Sigmoid colon (tissue), 7 donors: ENCODE results near the gene TTC31. TPM values are rescaled to one million over a fixed set of nuclear protein-coding genes. Genes with fewer than 3 reads are reported as not detected.

Experiments
- DNase-seq: peaks from one replicate; pipeline ENCODE4 v3.0.0-alpha.2; 2019
- H3K27ac ChIP-seq, 4 donors: fragments of 200-600 bp; sonication (generic); one replicate each; pipeline ENCODE4 v1.5.1; 2016 to 2019; ENCODE audit warnings: mild to moderate bottlenecking in 1 of 4
- H3K27me3 ChIP-seq, 3 donors: fragments of 200-600 bp; sonication (generic); one replicate each; pipeline ENCODE4 v1.5.1; 2019; ENCODE audit warnings: mild to moderate bottlenecking in 1 of 3
- H3K36me3 ChIP-seq, 4 donors: fragments of 200-600 bp; sonication (generic); one replicate each; pipeline ENCODE4 v1.5.1; 2016 to 2019
- H3K4me1 ChIP-seq, 4 donors: fragments of 200-600 bp; sonication (generic); one replicate each; pipeline ENCODE4 v1.5.1; 2017 to 2019
- H3K4me3 ChIP-seq, 4 donors: fragments of 200-600 bp; sonication (generic); one replicate each; pipeline ENCODE4 v1.5.1; 2017 to 2019; ENCODE audit warnings: mild to moderate bottlenecking in 2 of 4, moderate library complexity in 1 of 4
- H3K9me3 ChIP-seq, 4 donors: fragments of 200-600 bp in 3 of 4; sonication (generic) in 3 of 4; one replicate each; pipeline versions ENCODE4 v1.5.1 to v1.6.1; 2013 to 2019
- CTCF ChIP-seq, 4 experiments: fragments of 450-650 bp in 3 of 4; fragments of 200-600 bp in 1 of 4; IDR thresholded peaks; one replicate each; pipeline ENCODE4 v1.5.1; 2016 to 2019; ENCODE audit warnings: antibody characterized with exemption in 4 of 4, mild to moderate bottlenecking in 3 of 4, moderate library complexity in 2 of 4
- EP300 ChIP-seq, 4 donors: sonication (generic); formaldehyde crosslinking; IDR thresholded peaks; one replicate each; pipeline ENCODE4 v1.6.1; 2017; ENCODE audit warnings: antibody characterized with exemption in 4 of 4
- POLR2A ChIP-seq, 2 donors: fragments of 450-650 bp; IDR thresholded peaks; one replicate each; pipeline ENCODE4 v1.6.1; 2016; ENCODE audit warnings: antibody characterized with exemption in 2 of 2, mild to moderate bottlenecking in 2 of 2, moderate library complexity in 2 of 2
- POLR2AphosphoS5 ChIP-seq, 4 donors: sonication (generic); formaldehyde crosslinking; IDR thresholded peaks; one replicate each; pipeline ENCODE4 v1.6.1; 2017; ENCODE audit warnings: antibody characterized with exemption in 4 of 4
- WGBS, 2 donors: extraction: QIAGEN DNeasy Blood & Tissue Kit; methylation state at CpG; one replicate each; pipeline ENCODE4 v1.1.7; 2013; 5-methylcytosine and 5-hydroxymethylcytosine counted together
- intact Hi-C: fragments of 100-400 bp; cut with DNase I; formaldehyde crosslinking; loops from one replicate; pipeline ENCODE4 v1.15.1; 2023
- polyA plus RNA-seq, 3 donors: library from polyadenylated mRNA; stranded (reverse); fragments of 200-250 nt; gene quantifications; one replicate each; pipeline ENCODE4 v1.2.3, GENCODE V29; 2013
- total RNA-seq, 4 donors: library from RNA; depleted of rRNA; stranded (reverse); fragments of >200 nt; gene quantifications; one replicate each; pipeline ENCODE4 v1.1.0, GENCODE V29; 2016
- donor health status: healthy with polysubstance abuse.
- donor health status: Bipolar disorder and iron deficiency.
- donor health status: healthy.

The TTC31 gene
- total and polyA plus RNA-seq, 7 donors = 12.7 to 29.6 (median 22.4) TPM

GRCh38 chr2:74488643-74489481 is 6.0 kb downstream of the TTC31 start:
- DNase-seq = no peak
- Histone ChIP-seq H3K4me1 (peaks cover 0 to 8% (median 5%) of the 10 kb centered on the region in 4 donors), H3K4me3 (no peak overlapping the region), H3K27ac (no peak overlapping the region), H3K9me3 (no peaks in the 10 kb centered on the region), H3K36me3 (peaks cover 0 to 88% (median 46%) of the 10 kb centered on the region in 4 donors), H3K27me3 (no peaks in the 10 kb centered on the region)
- no peak for TF ChIP-seq CTCF (IDR thresholded peaks at IDR 0.05)
- no peak for TF ChIP-seq EP300 (IDR thresholded peaks at IDR 0.05)
- TF ChIP-seq POLR2AphosphoS5 (IDR thresholded peaks at IDR 0.05) = no peak
- no peak for TF ChIP-seq POLR2A (IDR thresholded peaks at IDR 0.05)
- intact Hi-C loops = no loop called here
- 94 to 96% methylated on average over 9 of the region's 9 CpGs for WGBS, 2 donors

- Histone ChIP-seq H3K4me1 (no peaks in the 10 kb centered on the region), H3K36me3 (peaks cover 0 to 94% (median 46%) of the 10 kb centered on the region in 4 donors), H3K9me3 (no peaks in the 10 kb centered on the region), H3K27me3 (no peaks in the 10 kb centered on the region), H3K4me3 (no peak overlapping the region), H3K27ac (no peak overlapping the region)
- DNase-seq = no peak
- no peak for TF ChIP-seq POLR2A (IDR thresholded peaks at IDR 0.05)
- no peak for TF ChIP-seq EP300 (IDR thresholded peaks at IDR 0.05)
- no peak for TF ChIP-seq POLR2AphosphoS5 (IDR thresholded peaks at IDR 0.05)
- TF ChIP-seq CTCF (IDR thresholded peaks at IDR 0.05) = no peak
- intact Hi-C loops = no loop called here
- 95 to 97% methylated on average over 9 of the region's 9 CpGs for WGBS, 2 donors
These were observed 7.0 kb downstream of the TTC31 start for GRCh38 chr2:74489906-74490305.

GRCh38 chr2:74491648-74492544 is 9.0 kb downstream of the TTC31 start:
- 92 to 95% methylated on average over 12 of the region's 12 CpGs for WGBS, 2 donors
- peaks cover 0 to 74% (median 43%) of the 10 kb centered on the region in 4 donors for H3K36me3 ChIP-seq
- intact Hi-C loops = no loop called here

GRCh38 chr2:74493546-74493945 is 10.7 kb downstream of the TTC31 start:
- H3K27me3 ChIP-seq = peaks cover 8 to 20% (median 14%) of the 10 kb centered on the region in 3 donors
- DNase-seq = no peak
- H3K36me3 ChIP-seq = peaks cover 0 to 59% (median 37%) of the 10 kb centered on the region in 4 donors
- intact Hi-C loops = no loop called here
- TF ChIP-seq CTCF (IDR thresholded peaks at IDR 0.05) = no peak
- TF ChIP-seq POLR2AphosphoS5 (IDR thresholded peaks at IDR 0.05) = no peak
- TF ChIP-seq EP300 (IDR thresholded peaks at IDR 0.05) = no peak
- no peak for TF ChIP-seq POLR2A (IDR thresholded peaks at IDR 0.05)
- H3K4me3 ChIP-seq = no peak overlapping the region
- 92 to 94% methylated on average over 3 of the region's 3 CpGs for WGBS, 2 donors
- no peaks in the 10 kb centered on the region for H3K9me3 ChIP-seq
- H3K27ac ChIP-seq = no peak overlapping the region
- peaks cover 0 to 12% (median 12%) of the 10 kb centered on the region in 4 donors for H3K4me1 ChIP-seq

More at GRCh38 chr2:74491648-74492544, 9.0 kb downstream of the TTC31 start:
- Histone ChIP-seq H3K9me3 (no peaks in the 10 kb centered on the region), H3K27me3 (peaks cover 0 to 3% (median 0%) of the 10 kb centered on the region in 3 donors), H3K4me3 (no peak overlapping the region), H3K27ac (no peak overlapping the region), H3K4me1 (no peaks in the 10 kb centered on the region)
- no peak for TF ChIP-seq POLR2AphosphoS5 (IDR thresholded peaks at IDR 0.05)
- no peak for TF ChIP-seq CTCF (IDR thresholded peaks at IDR 0.05)
- TF ChIP-seq POLR2A (IDR thresholded peaks at IDR 0.05) = no peak
- no peak for DNase-seq
